ENCODE results near the gene TFAP2A.
A peak's percentile ranks its signal among the peaks of the same experiment; 100 is the strongest.

TFAP2A gene

DNA sequence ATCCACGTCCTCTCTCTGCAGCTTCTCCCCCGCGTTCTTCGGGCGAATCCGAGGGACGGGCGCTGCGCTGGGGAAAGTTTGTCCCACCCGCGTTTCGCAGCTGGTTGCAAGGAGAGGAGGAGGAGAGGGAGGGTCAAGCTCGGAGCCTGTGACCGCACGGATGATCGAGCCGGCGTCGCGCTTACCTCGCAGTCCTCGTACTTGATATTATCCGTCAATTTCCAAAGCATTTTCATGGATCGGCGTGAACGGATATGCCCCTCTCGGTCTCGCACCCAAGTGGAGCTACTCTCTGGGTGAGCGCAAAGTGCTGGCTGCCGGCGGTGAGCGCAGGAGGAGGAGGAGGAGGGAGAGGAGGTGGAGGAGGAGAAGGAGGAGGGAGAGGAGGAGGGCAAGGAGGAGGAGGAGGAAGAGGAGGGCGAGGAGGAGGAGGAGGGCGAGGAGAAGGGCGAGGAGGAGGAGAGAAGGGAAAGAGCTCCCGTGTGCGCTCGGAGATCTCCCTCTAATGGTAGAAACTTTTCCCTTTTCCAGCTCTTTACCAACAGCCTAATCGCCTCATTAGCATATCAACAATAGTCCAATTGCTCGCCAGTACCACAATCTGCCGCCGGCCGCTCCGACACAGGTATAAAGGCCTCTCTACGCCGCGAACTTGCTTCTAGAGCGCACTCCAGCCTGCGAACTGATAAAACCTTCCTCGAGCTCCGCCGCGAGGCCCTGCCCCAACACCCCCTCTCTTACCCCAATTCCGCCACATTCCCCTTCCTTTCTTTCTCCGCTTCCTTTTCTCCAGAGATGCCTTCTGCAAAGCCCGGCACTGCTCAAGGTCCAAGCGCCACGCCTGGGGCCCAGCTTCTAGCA lies at the start of gene TFAP2A (continued):
- TF ChIP-seq, protein P1, sequence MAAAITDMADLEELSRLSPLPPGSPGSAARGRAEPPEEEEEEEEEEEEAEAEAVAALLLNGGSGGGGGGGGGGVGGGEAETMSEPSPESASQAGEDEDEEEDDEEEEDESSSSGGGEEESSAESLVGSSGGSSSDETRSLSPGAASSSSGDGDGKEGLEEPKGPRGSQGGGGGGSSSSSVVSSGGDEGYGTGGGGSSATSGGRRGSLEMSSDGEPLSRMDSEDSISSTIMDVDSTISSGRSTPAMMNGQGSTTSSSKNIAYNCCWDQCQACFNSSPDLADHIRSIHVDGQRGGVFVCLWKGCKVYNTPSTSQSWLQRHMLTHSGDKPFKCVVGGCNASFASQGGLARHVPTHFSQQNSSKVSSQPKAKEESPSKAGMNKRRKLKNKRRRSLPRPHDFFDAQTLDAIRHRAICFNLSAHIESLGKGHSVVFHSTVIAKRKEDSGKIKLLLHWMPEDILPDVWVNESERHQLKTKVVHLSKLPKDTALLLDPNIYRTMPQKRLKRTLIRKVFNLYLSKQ (tag by site-specific recombination; IDR thresholded peaks at IDR 0.05; ENCODE audit: borderline replicate concordance), result no peak
- TF ChIP-seq, protein P2, sequence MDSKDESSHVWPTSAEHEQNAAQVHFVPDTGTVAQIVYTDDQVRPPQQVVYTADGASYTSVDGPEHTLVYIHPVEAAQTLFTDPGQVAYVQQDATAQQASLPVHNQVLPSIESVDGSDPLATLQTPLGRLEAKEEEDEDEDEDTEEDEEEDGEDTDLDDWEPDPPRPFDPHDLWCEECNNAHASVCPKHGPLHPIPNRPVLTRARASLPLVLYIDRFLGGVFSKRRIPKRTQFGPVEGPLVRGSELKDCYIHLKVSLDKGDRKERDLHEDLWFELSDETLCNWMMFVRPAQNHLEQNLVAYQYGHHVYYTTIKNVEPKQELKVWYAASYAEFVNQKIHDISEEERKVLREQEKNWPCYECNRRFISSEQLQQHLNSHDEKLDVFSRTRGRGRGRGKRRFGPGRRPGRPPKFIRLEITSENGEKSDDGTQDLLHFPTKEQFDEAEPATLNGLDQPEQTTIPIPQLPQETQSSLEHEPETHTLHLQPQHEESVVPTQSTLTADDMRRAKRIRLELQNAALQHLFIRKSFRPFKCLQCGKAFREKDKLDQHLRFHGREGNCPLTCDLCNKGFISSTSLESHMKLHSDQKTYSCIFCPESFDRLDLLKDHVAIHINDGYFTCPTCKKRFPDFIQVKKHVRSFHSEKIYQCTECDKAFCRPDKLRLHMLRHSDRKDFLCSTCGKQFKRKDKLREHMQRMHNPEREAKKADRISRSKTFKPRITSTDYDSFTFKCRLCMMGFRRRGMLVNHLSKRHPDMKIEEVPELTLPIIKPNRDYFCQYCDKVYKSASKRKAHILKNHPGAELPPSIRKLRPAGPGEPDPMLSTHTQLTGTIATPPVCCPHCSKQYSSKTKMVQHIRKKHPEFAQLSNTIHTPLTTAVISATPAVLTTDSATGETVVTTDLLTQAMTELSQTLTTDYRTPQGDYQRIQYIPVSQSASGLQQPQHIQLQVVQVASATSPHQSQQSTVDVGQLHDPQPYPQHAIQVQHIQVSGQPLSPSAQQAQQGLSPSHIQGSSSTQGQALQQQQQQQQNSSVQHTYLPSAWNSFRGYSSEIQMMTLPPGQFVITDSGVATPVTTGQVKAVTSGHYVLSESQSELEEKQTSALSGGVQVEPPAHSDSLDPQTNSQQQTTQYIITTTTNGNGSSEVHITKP (tag by site-specific recombination; IDR thresholded peaks at IDR 0.05), result peak; percentile 100
- TF ChIP-seq, protein P3, sequence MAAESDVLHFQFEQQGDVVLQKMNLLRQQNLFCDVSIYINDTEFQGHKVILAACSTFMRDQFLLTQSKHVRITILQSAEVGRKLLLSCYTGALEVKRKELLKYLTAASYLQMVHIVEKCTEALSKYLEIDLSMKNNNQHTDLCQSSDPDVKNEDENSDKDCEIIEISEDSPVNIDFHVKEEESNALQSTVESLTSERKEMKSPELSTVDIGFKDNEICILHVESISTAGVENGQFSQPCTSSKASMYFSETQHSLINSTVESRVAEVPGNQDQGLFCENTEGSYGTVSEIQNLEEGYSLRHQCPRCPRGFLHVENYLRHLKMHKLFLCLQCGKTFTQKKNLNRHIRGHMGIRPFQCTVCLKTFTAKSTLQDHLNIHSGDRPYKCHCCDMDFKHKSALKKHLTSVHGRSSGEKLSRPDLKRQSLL (tag by site-specific recombination; IDR thresholded peaks at IDR 0.05), result peak; percentile 94
- TF ChIP-seq GLIS2 (tag by site-specific recombination; IDR thresholded peaks at IDR 0.05) (peak; percentile 44; the same call in 1 of the 2 replicates), ZNF416 (tag by site-specific recombination; IDR thresholded peaks at IDR 0.05) (no peak), ZFP3 (tag by site-specific recombination; IDR thresholded peaks at IDR 0.05; ENCODE audit: low read depth) (0 out of 2 replicates have a peak, but pooled peaks have one; percentile 5), ZNF19 (tag by site-specific recombination; IDR thresholded peaks at IDR 0.05; ENCODE audit: low read depth) (no peak), ZBTB48 (tag by site-specific recombination; IDR thresholded peaks at IDR 0.05) (0 out of 2 replicates have a peak, but pooled peaks have one; percentile 18), SETDB1 (IDR thresholded peaks at IDR 0.05; ENCODE audit: insufficient read length, low read length) (no peak), ZNF157 (tag by site-specific recombination; IDR thresholded peaks at IDR 0.05) (no peak), FEZF1 (tag by site-specific recombination; IDR thresholded peaks at IDR 0.05) (peak; percentile 53), WT1 (tag by site-specific recombination; IDR thresholded peaks at IDR 0.05) (peak; percentile 84), KLF9 (tag by site-specific recombination; IDR thresholded peaks at IDR 0.05; ENCODE audit: low read depth) (peak; percentile 53), BCL11A (tag by site-specific recombination; IDR thresholded peaks at IDR 0.05; ENCODE audit: low read depth) (0 out of 2 replicates have a peak, but pooled peaks have one; percentile 17), ZNF133 (tag by site-specific recombination; IDR thresholded peaks at IDR 0.05) (no peak), ZNF211 (tag by site-specific recombination; IDR thresholded peaks at IDR 0.05; ENCODE audit: low read depth) (no peak), ZNF561 (tag by site-specific recombination; IDR thresholded peaks at IDR 0.05; ENCODE audit: borderline replicate concordance) (no peak)
- TF ChIP-seq, protein P4, sequence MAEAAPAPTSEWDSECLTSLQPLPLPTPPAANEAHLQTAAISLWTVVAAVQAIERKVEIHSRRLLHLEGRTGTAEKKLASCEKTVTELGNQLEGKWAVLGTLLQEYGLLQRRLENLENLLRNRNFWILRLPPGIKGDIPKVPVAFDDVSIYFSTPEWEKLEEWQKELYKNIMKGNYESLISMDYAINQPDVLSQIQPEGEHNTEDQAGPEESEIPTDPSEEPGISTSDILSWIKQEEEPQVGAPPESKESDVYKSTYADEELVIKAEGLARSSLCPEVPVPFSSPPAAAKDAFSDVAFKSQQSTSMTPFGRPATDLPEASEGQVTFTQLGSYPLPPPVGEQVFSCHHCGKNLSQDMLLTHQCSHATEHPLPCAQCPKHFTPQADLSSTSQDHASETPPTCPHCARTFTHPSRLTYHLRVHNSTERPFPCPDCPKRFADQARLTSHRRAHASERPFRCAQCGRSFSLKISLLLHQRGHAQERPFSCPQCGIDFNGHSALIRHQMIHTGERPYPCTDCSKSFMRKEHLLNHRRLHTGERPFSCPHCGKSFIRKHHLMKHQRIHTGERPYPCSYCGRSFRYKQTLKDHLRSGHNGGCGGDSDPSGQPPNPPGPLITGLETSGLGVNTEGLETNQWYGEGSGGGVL (tag by site-specific recombination; IDR thresholded peaks at IDR 0.05), result peak; percentile 99
- TF ChIP-seq, protein P5, sequence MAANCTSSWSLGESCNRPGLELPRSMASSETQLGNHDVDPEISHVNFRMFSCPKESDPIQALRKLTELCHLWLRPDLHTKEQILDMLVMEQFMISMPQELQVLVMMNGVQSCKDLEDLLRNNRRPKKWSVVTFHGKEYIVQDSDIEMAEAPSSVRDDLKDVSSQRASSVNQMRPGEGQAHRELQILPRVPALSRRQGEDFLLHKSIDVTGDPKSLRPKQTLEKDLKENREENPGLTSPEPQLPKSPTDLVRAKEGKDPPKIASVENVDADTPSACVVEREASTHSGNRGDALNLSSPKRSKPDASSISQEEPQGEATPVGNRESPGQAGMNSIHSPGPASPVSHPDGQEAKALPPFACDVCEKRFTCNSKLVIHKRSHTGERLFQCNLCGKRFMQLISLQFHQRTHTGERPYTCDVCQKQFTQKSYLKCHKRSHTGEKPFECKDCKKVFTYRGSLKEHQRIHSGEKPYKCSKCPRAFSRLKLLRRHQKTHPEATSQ (tag by site-specific recombination; IDR thresholded peaks at IDR 0.05), result peak; percentile 89
- TF ChIP-seq, protein P6, sequence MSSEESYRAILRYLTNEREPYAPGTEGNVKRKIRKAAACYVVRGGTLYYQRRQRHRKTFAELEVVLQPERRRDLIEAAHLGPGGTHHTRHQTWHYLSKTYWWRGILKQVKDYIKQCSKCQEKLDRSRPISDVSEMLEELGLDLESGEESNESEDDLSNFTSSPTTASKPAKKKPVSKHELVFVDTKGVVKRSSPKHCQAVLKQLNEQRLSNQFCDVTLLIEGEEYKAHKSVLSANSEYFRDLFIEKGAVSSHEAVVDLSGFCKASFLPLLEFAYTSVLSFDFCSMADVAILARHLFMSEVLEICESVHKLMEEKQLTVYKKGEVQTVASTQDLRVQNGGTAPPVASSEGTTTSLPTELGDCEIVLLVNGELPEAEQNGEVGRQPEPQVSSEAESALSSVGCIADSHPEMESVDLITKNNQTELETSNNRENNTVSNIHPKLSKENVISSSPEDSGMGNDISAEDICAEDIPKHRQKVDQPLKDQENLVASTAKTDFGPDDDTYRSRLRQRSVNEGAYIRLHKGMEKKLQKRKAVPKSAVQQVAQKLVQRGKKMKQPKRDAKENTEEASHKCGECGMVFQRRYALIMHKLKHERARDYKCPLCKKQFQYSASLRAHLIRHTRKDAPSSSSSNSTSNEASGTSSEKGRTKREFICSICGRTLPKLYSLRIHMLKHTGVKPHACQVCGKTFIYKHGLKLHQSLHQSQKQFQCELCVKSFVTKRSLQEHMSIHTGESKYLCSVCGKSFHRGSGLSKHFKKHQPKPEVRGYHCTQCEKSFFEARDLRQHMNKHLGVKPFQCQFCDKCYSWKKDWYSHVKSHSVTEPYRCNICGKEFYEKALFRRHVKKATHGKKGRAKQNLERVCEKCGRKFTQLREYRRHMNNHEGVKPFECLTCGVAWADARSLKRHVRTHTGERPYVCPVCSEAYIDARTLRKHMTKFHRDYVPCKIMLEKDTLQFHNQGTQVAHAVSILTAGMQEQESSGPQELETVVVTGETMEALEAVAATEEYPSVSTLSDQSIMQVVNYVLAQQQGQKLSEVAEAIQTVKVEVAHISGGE (tag by site-specific recombination; conservative IDR thresholded peaks at IDR 0.05; ENCODE audit: low read depth), result no peak
- TF ChIP-seq, protein P7, sequence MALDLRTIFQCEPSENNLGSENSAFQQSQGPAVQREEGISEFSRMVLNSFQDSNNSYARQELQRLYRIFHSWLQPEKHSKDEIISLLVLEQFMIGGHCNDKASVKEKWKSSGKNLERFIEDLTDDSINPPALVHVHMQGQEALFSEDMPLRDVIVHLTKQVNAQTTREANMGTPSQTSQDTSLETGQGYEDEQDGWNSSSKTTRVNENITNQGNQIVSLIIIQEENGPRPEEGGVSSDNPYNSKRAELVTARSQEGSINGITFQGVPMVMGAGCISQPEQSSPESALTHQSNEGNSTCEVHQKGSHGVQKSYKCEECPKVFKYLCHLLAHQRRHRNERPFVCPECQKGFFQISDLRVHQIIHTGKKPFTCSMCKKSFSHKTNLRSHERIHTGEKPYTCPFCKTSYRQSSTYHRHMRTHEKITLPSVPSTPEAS (tag by site-specific recombination; IDR thresholded peaks at IDR 0.05), result no peak; the same call in 1 of the 2 replicates
- TF ChIP-seq, protein P8, sequence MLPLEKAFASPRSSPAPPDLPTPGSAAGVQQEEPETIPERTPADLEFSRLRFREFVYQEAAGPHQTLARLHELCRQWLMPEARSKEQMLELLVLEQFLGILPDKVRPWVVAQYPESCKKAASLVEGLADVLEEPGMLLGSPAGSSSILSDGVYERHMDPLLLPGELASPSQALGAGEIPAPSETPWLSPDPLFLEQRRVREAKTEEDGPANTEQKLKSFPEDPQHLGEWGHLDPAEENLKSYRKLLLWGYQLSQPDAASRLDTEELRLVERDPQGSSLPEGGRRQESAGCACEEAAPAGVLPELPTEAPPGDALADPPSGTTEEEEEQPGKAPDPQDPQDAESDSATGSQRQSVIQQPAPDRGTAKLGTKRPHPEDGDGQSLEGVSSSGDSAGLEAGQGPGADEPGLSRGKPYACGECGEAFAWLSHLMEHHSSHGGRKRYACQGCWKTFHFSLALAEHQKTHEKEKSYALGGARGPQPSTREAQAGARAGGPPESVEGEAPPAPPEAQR (tag by site-specific recombination; IDR thresholded peaks at IDR 0.05), result no peak

Measured in HEK293 (cell line).